GM19455 (cell line): Measurements from ENCODE around the gene ZNF789.
A peak's percentile ranks its signal among the peaks of the same experiment; 100 is the strongest.

Experiments used
- ATAC-seq: cut with Tn5 transposase; IDR thresholded peaks from one replicate; pipeline ENCODE4 v1.9.1; 2021; ENCODE audit not compliant: unreplicated experiment

The ZNF789 gene

GRCh38 chr7:99457650-99458493 is 14.8 kb upstream of the ZNF789 start:
- no peak for ATAC-seq

- no peak for ATAC-seq
Measured at GRCh38 chr7:99459087-99459486, 13.6 kb upstream of the ZNF789 start.

- ATAC-seq = no peak
Measured at GRCh38 chr7:99460651-99461050, 12.0 kb upstream of the ZNF789 start.

GRCh38 chr7:99461221-99461620 is 11.5 kb upstream of the ZNF789 start:
- ATAC-seq = no peak

GRCh38 chr7:99465421-99465768 is 7.3 kb upstream of the ZNF789 start:
- ATAC-seq = no peak

- no peak for ATAC-seq
Measured at GRCh38 chr7:99468336-99468918, 4.3 kb upstream of the ZNF789 start.

GRCh38 chr7:99469381-99470065 is 3.2 kb upstream of the ZNF789 start:
- no peak for ATAC-seq

GRCh38 chr7:99473315-99473596 is 566 bp downstream of the ZNF789 start:
- no peak for ATAC-seq

- ATAC-seq = no peak
Measured at GRCh38 chr7:99476107-99476506, 3.4 kb downstream of the ZNF789 start.

- ATAC-seq = no peak
Measured at GRCh38 chr7:99478464-99479440, 6.1 kb downstream of the ZNF789 start.

GRCh38 chr7:99485094-99485493 is 12.4 kb downstream of the ZNF789 start:
- ATAC-seq = no peak

GRCh38 chr7:99489235-99489634 is 16.5 kb downstream of the ZNF789 start:
- ATAC-seq = no peak

GRCh38 chr7:99490878-99491277 is 18.2 kb downstream of the ZNF789 start:
- ATAC-seq = no peak

GRCh38 chr7:99493823-99494222 is 21.1 kb downstream of the ZNF789 start:
- ATAC-seq = no peak

GRCh38 chr7:99497766-99498545 is 25.3 kb downstream of the ZNF789 start:
- no peak for ATAC-seq

- no peak for ATAC-seq
Measured at GRCh38 chr7:99498546-99498944, 25.9 kb downstream of the ZNF789 start.

GRCh38 chr7:99499371-99499720 is 26.7 kb downstream of the ZNF789 start:
- no peak for ATAC-seq

GRCh38 chr7:99499721-99500636 is 27.3 kb downstream of the ZNF789 start, which contains the start of gene ZNF394:
TSS of gene ZNF394 (minus strand) at chr7:99500281. CDS start at chr7:99500093, 188 bp downstream.
- ATAC-seq = peak; percentile 42

- no peak for ATAC-seq
Measured at GRCh38 chr7:99500637-99501009, 27.9 kb downstream of the ZNF789 start.
